SU-DHL-6 (cell line): ENCODE data around the gene PCDHGA7.
"Not testable (repeated sequence)": the region's sequence is repeated elsewhere in the genome, so short reads cannot be mapped to it uniquely, and the experiment has no call there.

ENCODE experiments used
- H2AFZ ChIP-seq: fragments of 200-600 bp; sonication (generic); 2 replicates; pipeline ENCODE4 v1.6.1; 2014; ENCODE audit warnings: low read depth, mild to moderate bottlenecking, moderate library complexity, mixed read lengths, antibody characterized with exemption, low read length; ENCODE audit not compliant: severe bottlenecking
- H3F3A ChIP-seq: fragments of 200-600 bp; shearing (Covaris generic); 2 replicates; pipeline ENCODE4 v1.6.0; 2016; ENCODE audit warnings: antibody characterized with exemption, mild to moderate bottlenecking; ENCODE audit not compliant: insufficient read depth
- H3K27ac ChIP-seq: fragments of 200-600 bp; sonication (generic); 2 replicates; pipeline ENCODE4 v1.5.1; 2016; ENCODE audit warnings: low read depth, mild to moderate bottlenecking, low read length, moderate library complexity, mixed read lengths
- H3K27me3 ChIP-seq: fragments of 200-600 bp; sonication (generic), shearing (Covaris generic); 2 replicates; pipeline ENCODE4 v1.6.0; 2014; ENCODE audit warnings: mild to moderate bottlenecking, low read length
- H3K36me3 ChIP-seq: fragments of 200-600 bp; sonication (generic); 2 replicates; pipeline ENCODE4 v1.6.1; 2014; ENCODE audit warnings: mild to moderate bottlenecking, low read length, mixed read lengths
- H3K4me2 ChIP-seq: fragments of 300-600, 200-600 bp; shearing (Covaris generic), sonication (generic); 2 replicates; pipeline ENCODE4 v1.6.0; 2014; ENCODE audit warnings: low read length, low read depth, mild to moderate bottlenecking; ENCODE audit not compliant: poor library complexity, severe bottlenecking
- H3K4me3 ChIP-seq: fragments of 200-600 bp; sonication (generic); 2 replicates; pipeline ENCODE4 v1.5.1; 2014; ENCODE audit warnings: antibody characterized with exemption, low read length, mild to moderate bottlenecking, mixed read lengths; ENCODE audit not compliant: insufficient read depth, poor library complexity, severe bottlenecking
- H3K79me2 ChIP-seq: fragments of 200-600 bp; sonication (generic); 2 replicates; pipeline ENCODE4 v1.6.1; 2014; ENCODE audit warnings: mild to moderate bottlenecking, low read length, moderate library complexity; ENCODE audit not compliant: insufficient read depth
- H3K9ac ChIP-seq: fragments of 200-600 bp; sonication (generic); 2 replicates; pipeline ENCODE4 v1.7.0; 2014; ENCODE audit warnings: mild to moderate bottlenecking, low read length
- H3K9me2 ChIP-seq: fragments of 200-600 bp; sonication (generic); replicated peaks from 2 replicates; pipeline ENCODE4 v1.6.1; 2014; ENCODE audit warnings: low read length; ENCODE audit not compliant: insufficient read depth
- H3K9me3 ChIP-seq: fragments of 200-600 bp; sonication (generic); 2 replicates; pipeline ENCODE4 v1.6.1; 2014; ENCODE audit warnings: low read length, mixed read lengths; ENCODE audit not compliant: insufficient read depth
- H4K20me1 ChIP-seq: fragments of 200-600 bp; sonication (generic); 2 replicates; pipeline ENCODE4 v1.6.1; 2014; ENCODE audit warnings: low read depth, mild to moderate bottlenecking, antibody characterized with exemption, low read length, moderate library complexity, mixed read lengths
- CTCF ChIP-seq: fragments of 200-600 bp; sonication (generic); IDR thresholded peaks from one replicate; pipeline ENCODE4 v1.5.1; 2017; ENCODE audit warnings: antibody characterized with exemption, mild to moderate bottlenecking, low read length, moderate library complexity; ENCODE audit not compliant: insufficient read depth, poor library complexity, severe bottlenecking
- EZH2phosphoT487 ChIP-seq: fragments of 200-600 bp; sonication (generic), shearing (Covaris generic); conservative IDR thresholded peaks from 2 replicates; pipeline ENCODE4 v1.6.1; 2018; ENCODE audit warnings: mild to moderate bottlenecking, antibody characterized with exemption, low read length, moderate library complexity, mixed read lengths

The PCDHGA7 gene

GRCh38 chr5:141382469-141383294, at the start of gene PCDHGA7:
PCDHGA7 (plus strand) TSS chr5:141382742; CDS start chr5:141382900, 158 bp downstream.
- Histone ChIP-seq H3K4me2 (peak within 1 kb of the TSS; percentile 54), H3K27me3 (no peaks in the 10 kb centered on the region), H3K9ac (peak within 1 kb of the TSS; percentile 59), H3K36me3 (peaks cover 5% of the 10 kb centered on the region; the same call in 1 of the 2 replicates), H3F3A (no peaks in the 10 kb centered on the region), H3K9me3 (peaks cover 18% of the 10 kb centered on the region; the same call in 1 of the 2 replicates), H3K9me2 (no peaks in the 10 kb centered on the region), H3K27ac (peak within 1 kb of the TSS; percentile 35), H4K20me1 (no peaks in the 10 kb centered on the region), H3K4me3 (peak within 1 kb of the TSS; percentile 55), H3K79me2 (no peaks in the 10 kb centered on the region), H2AFZ (peak within 1 kb of the TSS; percentile 55)
- TF ChIP-seq CTCF (peak; percentile 40), EZH2phosphoT487 (no peak)

- TF ChIP-seq CTCF (no peak), EZH2phosphoT487 (no peak)
- no peak within 1 kb of the TSS for H2AFZ ChIP-seq
- no peaks in the 10 kb centered on the region for H4K20me1 ChIP-seq
- H3F3A ChIP-seq, result no peaks in the 10 kb centered on the region
- no peak within 1 kb of the TSS for H3K27ac ChIP-seq
- no peak within 1 kb of the TSS for H3K9ac ChIP-seq
- H3K4me3 ChIP-seq, result no peak within 1 kb of the TSS
- no peaks in the 10 kb centered on the region for H3K9me3 ChIP-seq
- H3K27me3 ChIP-seq, result no peaks in the 10 kb centered on the region
- peaks cover 6% of the 10 kb centered on the region; the same call in 1 of the 2 replicates for H3K36me3 ChIP-seq
- no peak within 1 kb of the TSS for H3K4me2 ChIP-seq
- H3K9me2 ChIP-seq, result no peaks in the 10 kb centered on the region
- H3K79me2 ChIP-seq, result no peaks in the 10 kb centered on the region
Measured at GRCh38 chr5:141338538-141339306, 43.8 kb upstream of the PCDHGA7 start, which contains the start of gene PCDHGA2. PCDHGA2 (plus strand) TSS chr5:141338760.

GRCh38 chr5:141340781-141341354, 41.7 kb upstream of the PCDHGA7 start:
- not testable (repeated sequence) for H3K79me2 ChIP-seq, H3K4me2 ChIP-seq, H3K9me2 ChIP-seq

More at GRCh38 chr5:141340781-141341354, 41.7 kb upstream of the PCDHGA7 start:
- H3F3A ChIP-seq, H3K9ac ChIP-seq, H3K27me3 ChIP-seq, H2AFZ ChIP-seq, H3K27ac ChIP-seq, H4K20me1 ChIP-seq, H3K36me3 ChIP-seq, H3K4me3 ChIP-seq, H3K9me3 ChIP-seq: not testable (repeated sequence)
